H1 (cell line): ENCODE measurements around the gene PCDH9. TPM values are rescaled to one million over a fixed set of nuclear protein-coding genes. Genes with fewer than 3 reads are reported as not detected.

Experiments
- HDAC2 ChIP-seq, 2 experiments: fragments of 300-600 bp in 1 of 2; sonication (generic) in 1 of 2; IDR thresholded peaks; 2 replicates each; pipeline ENCODE4 v1.6.1; 2011 to 2012; ENCODE audit warnings: low read depth in 2 of 2, low read length in 2 of 2, mild to moderate bottlenecking in 2 of 2, moderate library complexity in 2 of 2, borderline replicate concordance in 1 of 2, inconsistent platforms in 1 of 2
- HDAC6 ChIP-seq: IDR thresholded peaks from one replicate; pipeline ENCODE4 v1.7.1; 2012; ENCODE audit warnings: low read depth, mild to moderate bottlenecking, inconsistent platforms, low read length, moderate library complexity
- POU5F1 ChIP-seq: IDR thresholded peaks from 2 replicates; pipeline ENCODE4 v1.6.1; 2011; ENCODE audit warnings: low read depth, mild to moderate bottlenecking, low read length, moderate library complexity
- SP2 ChIP-seq: IDR thresholded peaks from 2 replicates; pipeline ENCODE4 v1.6.1; 2012; ENCODE audit warnings: mild to moderate bottlenecking, low read length, inconsistent platforms
- SUZ12 ChIP-seq: fragments of 200-600 bp; sonication (generic); IDR thresholded peaks from 2 replicates; pipeline ENCODE4 v1.6.1; 2012; ENCODE audit warnings: mild to moderate bottlenecking, inconsistent platforms, low read length, moderate library complexity, mixed read lengths
- polyA plus RNA-seq, 7 experiments: library from polyadenylated mRNA; depleted of rRNA in 3 of 7; stranded (reverse) in 5 of 7; unstranded in 2 of 7; fragments of >200 nt in 5 of 7; fragments of 200-250 nt in 2 of 7; gene quantifications; 1 replicate in 5 of 7; 2 replicates in 1 of 7; 4 replicates in 1 of 7; pipeline versions ENCODE4 v1.2.1 to v1.2.3, GENCODE V29; 2011 to 2013; ENCODE audit warnings: missing spikeins in 2 of 7, mixed read lengths in 2 of 7
- total RNA-seq: library from RNA; stranded (reverse); fragmentation: NEBNext Ultra II Directional; extraction: Animal tissue kit (Norgen Biotek cat#: 25700); gene quantifications from 2 replicates; pipeline ENCODE4 v1.2.1, GENCODE V29; 2021

Gene PCDH9
- total and polyA plus RNA-seq, 2 of the 8 experiments (the other 6 are each of a cell fraction or from before 2014, with no cell fraction given): 0.12 to 0.60 TPM

- no peak for TF ChIP-seq HDAC6
- no peak for TF ChIP-seq SP2
- no peak for TF ChIP-seq POU5F1
- no peak for TF ChIP-seq SUZ12
- TF ChIP-seq HDAC2 (IDR thresholded peaks at IDR 0.05; ENCODE audit: borderline replicate concordance in 1 of 2, low read depth in 2 of 2, low read length in 2 of 2): no peak
These were observed 255.2 kb downstream of the PCDH9 start (continued) for GRCh38 chr13:66974889-66975288.
